ENCODE data around the gene PMP22. TPM values are rescaled to one million over a fixed set of nuclear protein-coding genes. Genes with fewer than 3 reads are reported as not detected.
"Not testable (repeated sequence)": the region's sequence is repeated elsewhere in the genome, so short reads cannot be mapped to it uniquely, and the experiment has no call there.

The PMP22 gene
- total RNA-seq, 6 experiments from 2014 or later: 3.0 to 9.2 (median 6.9) TPM

GRCh38 chr17:15213381-15214087 is 51.6 kb downstream of the PMP22 start:
- intact Hi-C loops (cut with DNase I): no loop called here
- H3K4me3 ChIP-seq: no peak overlapping the region
- no peaks in the 10 kb centered on the region for H3K27me3 ChIP-seq
- H3K9me3 ChIP-seq: no peaks in the 10 kb centered on the region
- H3K27ac ChIP-seq: no peak overlapping the region
- H3K4me1 ChIP-seq: no peaks in the 10 kb centered on the region
- DNase-seq (no peak), ATAC-seq (no peak)
- 59% methylated on average over 5 of the region's 5 CpGs for WGBS (ENCODE audit: insufficient coverage, low coverage, low lambda C conversion rate, missing lambda C conversion rate)
- H3K36me3 ChIP-seq: no peaks in the 10 kb centered on the region
- peak; percentile 4 to 45 (median 26) for TF ChIP-seq CTCF (IDR thresholded peaks at IDR 0.05)
- TF ChIP-seq POLR2A (IDR thresholded peaks at IDR 0.05): no peak

DNA sequence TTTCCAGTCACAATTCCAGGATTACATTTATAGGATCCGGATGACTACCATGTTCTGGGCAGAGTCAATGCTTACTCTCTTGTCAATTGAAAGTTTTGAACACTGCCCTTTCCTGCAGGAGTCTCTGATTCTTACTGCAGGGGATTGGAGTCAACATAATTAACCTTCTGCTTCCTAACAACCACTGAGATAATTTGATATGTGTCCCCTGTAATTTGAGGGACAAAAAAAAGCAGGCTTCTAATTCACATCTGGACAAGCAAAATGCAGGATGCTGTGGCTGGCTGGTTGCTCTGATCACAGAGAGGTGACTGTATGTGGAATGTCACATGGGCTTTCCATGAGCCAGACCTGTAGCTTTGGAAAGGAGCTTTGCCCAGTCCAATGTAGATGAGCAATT is 54.9 kb downstream of the PMP22 start:
- Histone ChIP-seq H3K27me3 (no peaks in the 10 kb centered on the region), H3K27ac (no peak overlapping the region), H3K9me3 (no peaks in the 10 kb centered on the region), H3K4me1 (no peaks in the 10 kb centered on the region), H3K4me3 (no peak overlapping the region), H3K36me3 (no peaks in the 10 kb centered on the region)
- no CpG with 5 or more reads among the region's 1 CpG for WGBS (ENCODE audit: insufficient coverage, low coverage, low lambda C conversion rate, missing lambda C conversion rate)
- ATAC-seq (no peak), DNase-seq (no peak)
- TF ChIP-seq POLR2A (IDR thresholded peaks at IDR 0.05) (no peak), CTCF (IDR thresholded peaks at IDR 0.05) (no peak)
- intact Hi-C loops (cut with DNase I): no loop called here

GRCh38 chr17:15203062-15203461 is 62.1 kb downstream of the PMP22 start:
- H3K4me3 ChIP-seq; H3K9me3 ChIP-seq; ATAC-seq; H3K4me1 ChIP-seq; intact Hi-C loops (cut with DNase I); H3K27ac ChIP-seq; DNase-seq; H3K36me3 ChIP-seq; H3K27me3 ChIP-seq: not testable (repeated sequence)
- WGBS (ENCODE audit: insufficient coverage, low coverage, low lambda C conversion rate, missing lambda C conversion rate): 93% methylated on average over 2 of the region's 2 CpGs

DNA sequence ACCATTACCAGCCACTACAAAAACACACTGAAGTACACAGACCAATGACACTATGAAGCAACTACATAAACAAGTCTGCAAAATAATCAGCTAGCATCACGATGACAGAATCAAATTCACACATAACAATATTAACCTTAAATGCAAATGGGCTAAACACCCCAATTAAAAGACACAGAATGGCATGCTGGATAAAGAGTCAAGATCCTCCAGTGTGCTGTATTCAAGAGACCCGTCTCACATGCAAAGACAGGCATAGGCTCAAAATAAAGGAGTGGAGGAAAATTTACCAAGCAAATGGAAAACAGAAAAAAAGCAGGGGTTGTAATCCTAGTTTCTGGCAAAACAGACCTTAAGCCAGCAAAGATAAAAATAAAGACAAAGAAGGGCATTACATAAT is 64.6 kb downstream of the PMP22 start:
- H3K27me3 ChIP-seq; H3K36me3 ChIP-seq; H3K9me3 ChIP-seq; DNase-seq; H3K4me1 ChIP-seq; intact Hi-C loops (cut with DNase I); H3K27ac ChIP-seq; ATAC-seq; H3K4me3 ChIP-seq: not testable (repeated sequence)
- 84% methylated on average over 2 of the region's 2 CpGs for WGBS (ENCODE audit: insufficient coverage, low coverage, low lambda C conversion rate, missing lambda C conversion rate)

GRCh38 chr17:15197229-15197628 is 67.9 kb downstream of the PMP22 start:
- Histone ChIP-seq H3K9me3 (no peaks in the 10 kb centered on the region), H3K27me3 (no peaks in the 10 kb centered on the region), H3K36me3 (no peaks in the 10 kb centered on the region), H3K4me3 (no peak overlapping the region), H3K27ac (no peak overlapping the region), H3K4me1 (no peaks in the 10 kb centered on the region)
- DNase-seq: no peak
- 59% methylated on average over 3 of the region's 3 CpGs for WGBS (ENCODE audit: insufficient coverage, low coverage, low lambda C conversion rate, missing lambda C conversion rate)
- ATAC-seq: no peak
- TF ChIP-seq POLR2A (IDR thresholded peaks at IDR 0.05) (no peak), CTCF (IDR thresholded peaks at IDR 0.05) (no peak)
- intact Hi-C loops (cut with DNase I): no loop called here
